ENCODE results near the gene CSF3. TPM values are rescaled to one million over a fixed set of nuclear protein-coding genes. Genes with fewer than 3 reads are reported as not detected.

Gene CSF3
- total RNA-seq, 1 donor from 2014 or later: not detected

DNA sequence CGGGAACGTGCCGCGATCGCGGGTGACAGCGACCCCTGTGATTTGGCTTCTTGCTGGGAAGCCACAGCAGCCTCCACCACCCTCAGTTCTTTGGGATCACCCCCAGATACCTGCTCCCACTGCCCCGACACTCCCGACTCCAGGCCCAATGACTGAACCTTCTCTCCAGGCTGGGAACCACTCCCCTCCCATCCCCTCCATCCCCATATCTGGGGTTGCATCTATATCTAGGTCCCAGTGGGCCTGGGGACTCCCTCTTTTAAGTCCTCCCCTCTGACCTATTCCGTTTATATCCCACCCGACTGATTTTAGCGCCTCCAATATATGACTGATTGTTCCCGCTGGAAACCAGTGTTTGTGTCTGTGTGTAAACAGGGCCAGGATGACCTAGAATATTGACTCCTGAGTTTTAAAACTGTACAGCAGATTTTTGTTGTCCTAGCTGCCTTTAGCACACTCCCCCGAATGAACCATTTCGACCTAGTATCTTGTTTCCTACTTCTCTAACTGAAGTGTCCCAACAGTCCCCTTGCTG lies 34.0 kb upstream of the CSF3 start:
- TF ChIP-seq, protein P1, sequence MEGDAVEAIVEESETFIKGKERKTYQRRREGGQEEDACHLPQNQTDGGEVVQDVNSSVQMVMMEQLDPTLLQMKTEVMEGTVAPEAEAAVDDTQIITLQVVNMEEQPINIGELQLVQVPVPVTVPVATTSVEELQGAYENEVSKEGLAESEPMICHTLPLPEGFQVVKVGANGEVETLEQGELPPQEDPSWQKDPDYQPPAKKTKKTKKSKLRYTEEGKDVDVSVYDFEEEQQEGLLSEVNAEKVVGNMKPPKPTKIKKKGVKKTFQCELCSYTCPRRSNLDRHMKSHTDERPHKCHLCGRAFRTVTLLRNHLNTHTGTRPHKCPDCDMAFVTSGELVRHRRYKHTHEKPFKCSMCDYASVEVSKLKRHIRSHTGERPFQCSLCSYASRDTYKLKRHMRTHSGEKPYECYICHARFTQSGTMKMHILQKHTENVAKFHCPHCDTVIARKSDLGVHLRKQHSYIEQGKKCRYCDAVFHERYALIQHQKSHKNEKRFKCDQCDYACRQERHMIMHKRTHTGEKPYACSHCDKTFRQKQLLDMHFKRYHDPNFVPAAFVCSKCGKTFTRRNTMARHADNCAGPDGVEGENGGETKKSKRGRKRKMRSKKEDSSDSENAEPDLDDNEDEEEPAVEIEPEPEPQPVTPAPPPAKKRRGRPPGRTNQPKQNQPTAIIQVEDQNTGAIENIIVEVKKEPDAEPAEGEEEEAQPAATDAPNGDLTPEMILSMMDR (IDR thresholded peaks at IDR 0.05; ENCODE audit: unreplicated experiment): no peak
- peak; percentile 29 for DNase-seq (ENCODE audit: low spot score)
- Mint-ChIP-seq H3K4me3 (ENCODE audit: unreplicated experiment) (peak overlapping the region; percentile 99), H3K4me1 (ENCODE audit: unreplicated experiment) (peaks cover 22% of the 10 kb centered on the region), H3K27ac (ENCODE audit: unreplicated experiment) (peak overlapping the region; percentile 97), H3K36me3 (ENCODE audit: low read depth, unreplicated experiment) (peaks cover 16% of the 10 kb centered on the region), H3K27me3 (ENCODE audit: unreplicated experiment) (peaks cover 8% of the 10 kb centered on the region), H3K9me3 (ENCODE audit: unreplicated experiment) (no peaks in the 10 kb centered on the region)

DNA sequence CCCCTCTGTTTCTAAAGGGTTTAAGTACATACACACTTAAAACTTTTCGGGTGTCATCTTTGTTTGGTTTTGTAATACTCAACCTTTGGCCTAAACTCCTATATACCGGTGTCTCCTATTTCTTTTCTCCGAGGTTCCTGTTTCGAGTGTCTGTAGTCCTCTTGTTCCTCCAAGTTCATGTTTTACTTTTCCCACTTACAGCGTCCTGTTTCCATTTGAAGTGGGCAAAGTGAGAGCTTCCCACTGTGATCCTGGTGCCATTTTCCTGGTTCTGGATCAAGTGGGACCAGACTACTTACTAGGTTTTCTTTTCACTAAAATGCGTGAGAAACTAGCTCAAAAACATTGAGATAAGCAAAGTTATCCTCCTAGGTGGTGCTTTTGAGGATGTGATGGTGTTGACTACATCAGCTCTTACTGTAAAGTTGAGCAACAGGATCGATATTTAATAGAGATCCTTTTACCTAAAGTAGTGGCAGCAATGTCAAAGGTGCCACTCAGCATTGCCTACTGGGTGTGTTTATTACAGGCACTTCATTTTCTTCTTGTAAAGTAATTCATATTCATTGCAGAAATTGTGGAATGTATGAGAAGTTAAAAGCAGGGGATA lies 33.4 kb upstream of the CSF3 start:
- H3K4me3 Mint-ChIP-seq (ENCODE audit: unreplicated experiment): peak overlapping the region; percentile 99
- no peaks in the 10 kb centered on the region for H3K9me3 Mint-ChIP-seq (ENCODE audit: unreplicated experiment)
- peaks cover 20% of the 10 kb centered on the region for H3K36me3 Mint-ChIP-seq (ENCODE audit: low read depth, unreplicated experiment)
- peaks cover 22% of the 10 kb centered on the region for H3K4me1 Mint-ChIP-seq (ENCODE audit: unreplicated experiment)
- TF ChIP-seq, protein P1 (IDR thresholded peaks at IDR 0.05; ENCODE audit: unreplicated experiment): no peak
- no peak for DNase-seq (ENCODE audit: low spot score)
- H3K27me3 Mint-ChIP-seq (ENCODE audit: unreplicated experiment): peaks cover 8% of the 10 kb centered on the region
- peak overlapping the region; percentile 97 for H3K27ac Mint-ChIP-seq (ENCODE audit: unreplicated experiment)

DNA sequence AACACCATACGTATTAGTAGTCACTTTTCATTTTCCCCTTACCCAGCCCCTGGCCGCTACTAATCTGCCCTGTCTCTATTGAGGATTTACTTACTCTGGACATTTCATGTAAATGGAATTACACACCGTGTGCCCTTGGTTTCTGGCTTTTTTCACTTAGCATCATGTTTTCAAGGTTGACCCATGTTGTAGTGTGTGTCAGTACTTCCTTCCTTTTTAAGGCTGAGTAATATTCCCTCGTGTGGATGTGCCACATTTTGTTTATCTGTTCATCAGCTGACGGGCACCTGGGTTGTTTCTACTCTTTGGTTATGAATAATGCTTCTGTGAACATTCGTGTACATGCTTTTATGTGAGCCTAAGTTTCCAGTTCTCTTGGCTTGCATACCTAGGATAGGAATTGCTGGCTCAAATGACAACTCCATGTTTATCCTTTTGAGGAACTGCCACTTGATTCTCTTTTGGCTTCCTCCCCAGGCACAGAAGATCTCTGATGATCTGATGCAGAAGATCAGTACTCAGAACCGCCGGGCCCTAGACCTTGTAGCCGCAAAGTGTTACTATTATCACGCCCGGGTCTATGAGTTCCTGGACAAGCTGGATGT lies 26.9 kb upstream of the CSF3 start:
- Mint-ChIP-seq H3K27ac (ENCODE audit: unreplicated experiment) (no peak overlapping the region), H3K36me3 (ENCODE audit: low read depth, unreplicated experiment) (peaks cover 59% of the 10 kb centered on the region), H3K27me3 (ENCODE audit: unreplicated experiment) (peaks cover 1% of the 10 kb centered on the region), H3K4me3 (ENCODE audit: unreplicated experiment) (peak overlapping the region; percentile 57), H3K9me3 (ENCODE audit: unreplicated experiment) (no peaks in the 10 kb centered on the region), H3K4me1 (ENCODE audit: unreplicated experiment) (peaks cover 8% of the 10 kb centered on the region)
- TF ChIP-seq, protein P1 (IDR thresholded peaks at IDR 0.05; ENCODE audit: unreplicated experiment): no peak
- DNase-seq (ENCODE audit: low spot score): no peak

DNA sequence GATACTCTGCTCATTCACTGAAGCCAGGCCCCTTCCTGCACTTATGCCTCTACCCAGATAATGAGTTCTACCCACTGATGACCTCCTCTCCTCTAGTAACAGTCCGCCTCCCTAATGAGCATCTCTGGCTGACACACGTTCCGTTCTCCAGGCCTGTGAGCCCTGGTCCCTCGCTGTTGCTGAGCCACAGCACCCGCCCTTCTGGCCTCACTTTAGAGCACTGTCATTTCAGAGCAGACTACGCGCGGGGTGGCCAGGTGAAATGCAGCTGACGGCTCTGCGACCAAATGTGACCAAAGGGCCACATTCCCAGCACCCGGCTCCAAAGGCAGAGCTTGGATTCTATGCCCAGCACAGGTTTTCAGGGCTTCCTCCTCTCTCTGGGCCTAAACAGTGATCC lies 20.8 kb upstream of the CSF3 start:
- no peaks in the 10 kb centered on the region for H3K9me3 Mint-ChIP-seq (ENCODE audit: unreplicated experiment)
- H3K4me3 Mint-ChIP-seq (ENCODE audit: unreplicated experiment): peak overlapping the region; percentile 51
- peaks cover 10% of the 10 kb centered on the region for H3K4me1 Mint-ChIP-seq (ENCODE audit: unreplicated experiment)
- H3K36me3 Mint-ChIP-seq (ENCODE audit: low read depth, unreplicated experiment): peaks cover 62% of the 10 kb centered on the region
- no peak overlapping the region for H3K27ac Mint-ChIP-seq (ENCODE audit: unreplicated experiment)
- no peaks in the 10 kb centered on the region for H3K27me3 Mint-ChIP-seq (ENCODE audit: unreplicated experiment)
- no peak for DNase-seq (ENCODE audit: low spot score)
- TF ChIP-seq, protein P1 (IDR thresholded peaks at IDR 0.05; ENCODE audit: unreplicated experiment): no peak

DNA sequence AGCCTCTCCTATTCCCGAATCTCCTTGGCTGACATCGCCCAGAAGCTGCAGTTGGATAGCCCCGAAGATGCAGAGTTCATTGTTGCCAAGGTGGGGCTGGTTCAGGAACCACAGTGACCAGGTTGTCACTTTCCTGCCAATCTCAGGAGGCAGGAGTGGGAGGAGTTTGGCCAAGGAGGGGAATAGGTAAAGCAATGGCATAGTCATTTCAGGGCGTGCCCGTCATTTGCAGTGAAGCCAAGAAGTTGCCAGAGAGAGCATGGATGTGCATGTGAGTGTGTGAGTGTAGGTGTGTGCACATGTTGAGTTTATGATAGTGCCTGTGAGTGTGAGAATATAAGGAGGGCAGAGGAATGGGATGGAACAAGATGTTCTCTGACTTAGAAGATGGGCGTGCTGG lies 19.8 kb upstream of the CSF3 start:
- peak overlapping the region; percentile 85 for H3K27ac Mint-ChIP-seq (ENCODE audit: unreplicated experiment)
- H3K4me1 Mint-ChIP-seq (ENCODE audit: unreplicated experiment): peaks cover 10% of the 10 kb centered on the region
- TF ChIP-seq, protein P1 (IDR thresholded peaks at IDR 0.05; ENCODE audit: unreplicated experiment): no peak
- H3K27me3 Mint-ChIP-seq (ENCODE audit: unreplicated experiment): no peaks in the 10 kb centered on the region
- H3K9me3 Mint-ChIP-seq (ENCODE audit: unreplicated experiment): no peaks in the 10 kb centered on the region
- H3K4me3 Mint-ChIP-seq (ENCODE audit: unreplicated experiment): peak overlapping the region; percentile 68
- peaks cover 55% of the 10 kb centered on the region for H3K36me3 Mint-ChIP-seq (ENCODE audit: low read depth, unreplicated experiment)
- no peak for DNase-seq (ENCODE audit: low spot score)

Data from endothelial cell (in vitro differentiated cells).